H9 (cell line): ENCODE data around the gene PPP1R7. TPM values are rescaled to one million over a fixed set of nuclear protein-coding genes. Genes with fewer than 3 reads are reported as not detected.

Experiments used
- DNase-seq: peaks from one replicate; pipeline ENCODE4 v3.0.0-alpha.2; 2017
- H2AFZ ChIP-seq: one replicate; pipeline ENCODE4 v1.6.1; 2013; ENCODE audit warnings: mild to moderate bottlenecking, low read length, control low read depth, moderate library complexity
- H2AK5ac ChIP-seq: 2 replicates; pipeline ENCODE4 v1.6.1; 2013; ENCODE audit warnings: low read length, control low read depth, mixed read lengths; ENCODE audit not compliant: insufficient read length
- H2BK120ac ChIP-seq: one replicate; pipeline ENCODE4 v1.6.1; 2013; ENCODE audit warnings: low read depth, mild to moderate bottlenecking, low read length, control low read depth, inconsistent platforms; ENCODE audit not compliant: poor library complexity, severe bottlenecking
- H2BK12ac ChIP-seq: 2 replicates; pipeline ENCODE4 v1.6.1; 2013; ENCODE audit warnings: low read length, control low read depth, mixed read lengths, low read depth; ENCODE audit not compliant: insufficient read length
- H2BK15ac ChIP-seq: 2 replicates; pipeline ENCODE4 v1.6.1; 2013; ENCODE audit warnings: low read depth, low read length, control low read depth
- H2BK20ac ChIP-seq: one replicate; pipeline ENCODE4 v1.6.1; 2013; ENCODE audit warnings: low read depth, mild to moderate bottlenecking, low read length, control low read depth, inconsistent platforms; ENCODE audit not compliant: poor library complexity, severe bottlenecking
- H2BK5ac ChIP-seq: 2 replicates; pipeline ENCODE4 v1.6.1; 2013; ENCODE audit warnings: low read length, control low read depth, mixed read lengths; ENCODE audit not compliant: insufficient read length
- H3K14ac ChIP-seq: 2 replicates; pipeline ENCODE4 v1.6.1; 2013; ENCODE audit warnings: low read length, control low read depth; ENCODE audit not compliant: insufficient read depth
- H3K18ac ChIP-seq: 2 replicates; pipeline ENCODE4 v1.6.1; 2013; ENCODE audit warnings: low read depth, mild to moderate bottlenecking, mixed read lengths, low read length, control low read depth; ENCODE audit not compliant: insufficient read length
- H3K23ac ChIP-seq: 2 replicates; pipeline ENCODE4 v1.6.1; 2013; ENCODE audit warnings: low read length, control low read depth, mixed read lengths, low read depth; ENCODE audit not compliant: insufficient read length
- H3K23me2 ChIP-seq: 2 replicates; pipeline ENCODE4 v1.6.1; 2013; ENCODE audit warnings: low read depth, mild to moderate bottlenecking, mixed read lengths, low read length, control low read depth; ENCODE audit not compliant: insufficient read length, poor library complexity, severe bottlenecking
- H3K27ac ChIP-seq: 2 replicates; pipeline ENCODE4 v1.5.1; 2013; ENCODE audit warnings: low read length, control low read depth, mixed read lengths, low read depth; ENCODE audit not compliant: insufficient read length
- H3K27me3 ChIP-seq: 2 replicates; pipeline ENCODE4 v1.6.1; 2013; ENCODE audit warnings: low read length, control low read depth, inconsistent platforms; ENCODE audit not compliant: insufficient read depth
- H3K4ac ChIP-seq: 2 replicates; pipeline ENCODE4 v1.6.1; 2013; ENCODE audit warnings: low read depth, mild to moderate bottlenecking, control low read depth, inconsistent platforms, low read length, moderate library complexity
- H3K4me1 ChIP-seq: 2 replicates; pipeline ENCODE4 v1.6.1; 2013; ENCODE audit warnings: low read length, control low read depth, inconsistent platforms; ENCODE audit not compliant: insufficient read depth
- H3K4me2 ChIP-seq: 2 replicates; pipeline ENCODE4 v1.6.1; 2013; ENCODE audit warnings: low read length, control low read depth, mixed read lengths; ENCODE audit not compliant: insufficient read length, insufficient read depth
- H3K56ac ChIP-seq: 2 replicates; pipeline ENCODE4 v1.6.1; 2013; ENCODE audit warnings: low read depth, mild to moderate bottlenecking, mixed read lengths, low read length, control low read depth; ENCODE audit not compliant: insufficient read length
- H3K79me1 ChIP-seq: 2 replicates; pipeline ENCODE4 v1.6.1; 2013; ENCODE audit warnings: low read depth, mild to moderate bottlenecking, moderate library complexity, low read length, control low read depth, inconsistent platforms; ENCODE audit not compliant: insufficient read depth, poor library complexity, severe bottlenecking
- H3K79me2 ChIP-seq: 2 replicates; pipeline ENCODE4 v1.6.1; 2013; ENCODE audit warnings: low read length, control low read depth, inconsistent platforms; ENCODE audit not compliant: insufficient read depth
- H3K9ac ChIP-seq: 2 replicates; pipeline ENCODE4 v1.6.1; 2013; ENCODE audit warnings: low read length, control low read depth, mixed read lengths; ENCODE audit not compliant: insufficient read length; ENCODE audit errors: extremely low read depth
- H3K9me3 ChIP-seq: one replicate; pipeline ENCODE4 v1.6.1; 2013; ENCODE audit warnings: low read depth, low read length, inconsistent platforms; ENCODE audit not compliant: control insufficient read depth
- H3T11ph ChIP-seq: one replicate; pipeline ENCODE4 v1.6.1; 2013; ENCODE audit warnings: mild to moderate bottlenecking, low read length, control low read depth, inconsistent platforms
- H4K20me1 ChIP-seq: one replicate; pipeline ENCODE4 v1.6.1; 2013; ENCODE audit not compliant: control insufficient read depth, insufficient read length, insufficient read depth
- H4K5ac ChIP-seq: 2 replicates; pipeline ENCODE4 v1.6.1; 2013; ENCODE audit warnings: low read depth, mild to moderate bottlenecking, mixed read lengths, low read length, control low read depth; ENCODE audit not compliant: insufficient read length
- H4K8ac ChIP-seq: replicated peaks from 2 replicates; pipeline ENCODE4 v1.6.1; 2013; ENCODE audit warnings: low read length, control low read depth, mixed read lengths, low read depth; ENCODE audit not compliant: insufficient read length
- H4K91ac ChIP-seq: 2 replicates; pipeline ENCODE4 v1.6.1; 2013; ENCODE audit warnings: low read depth, mild to moderate bottlenecking, moderate library complexity, mixed read lengths, low read length, control low read depth; ENCODE audit not compliant: insufficient read length
- H3K27ac Mint-ChIP-seq, 3 experiments: 2 replicates in 2 of 3; 3 replicates in 1 of 3; pipeline ENCODE4 v1.8.0; 2020 to 2021; ENCODE audit warnings: mixed read lengths in 3 of 3, mild to moderate bottlenecking in 1 of 3, moderate library complexity in 1 of 3
- H3K27me3 Mint-ChIP-seq: 2 replicates; pipeline ENCODE4 v1.8.0; 2021; ENCODE audit warnings: low read depth, mild to moderate bottlenecking, moderate library complexity, mixed read lengths
- H3K36me3 Mint-ChIP-seq, 3 experiments: 2 replicates in 2 of 3; 3 replicates in 1 of 3; pipeline ENCODE4 v1.8.0; 2020 to 2021; ENCODE audit warnings: low read depth in 3 of 3, mixed read lengths in 3 of 3; ENCODE audit not compliant: insufficient read depth in 1 of 3
- H3K4me1 Mint-ChIP-seq, 2 experiments: 2 replicates each; pipeline ENCODE4 v1.8.0; 2020; ENCODE audit warnings: mixed read lengths in 2 of 2
- H3K4me3 Mint-ChIP-seq, 2 experiments: 2 replicates in 1 of 2; 3 replicates in 1 of 2; pipeline ENCODE4 v1.8.0; 2020 to 2021; ENCODE audit warnings: mild to moderate bottlenecking in 2 of 2, mixed read lengths in 2 of 2, moderate library complexity in 1 of 2
- H3K9me3 Mint-ChIP-seq, 2 experiments: 2 replicates in 1 of 2; 3 replicates in 1 of 2; pipeline ENCODE4 v1.8.0; 2020; ENCODE audit warnings: mild to moderate bottlenecking in 2 of 2, mixed read lengths in 2 of 2, moderate library complexity in 1 of 2
- CTCF ChIP-seq: fragments of 200-600 bp; sonication (generic); conservative IDR thresholded peaks from 3 replicates; pipeline ENCODE4 v1.8.0; 2021; ENCODE audit warnings: antibody characterized with exemption, mild to moderate bottlenecking
- WGBS: extraction: QIAGEN DNeasy Blood & Tissue Kit; methylation state at CpG from one replicate; pipeline ENCODE4 v1.1.7; 2013; ENCODE audit warnings: missing lambda C conversion rate, low lambda C conversion rate, mixed read lengths; ENCODE audit not compliant: insufficient read length; ENCODE audit errors: extremely low coverage; 5-methylcytosine and 5-hydroxymethylcytosine counted together
- total RNA-seq: library from RNA; stranded (reverse); gene quantifications from 2 replicates; pipeline ENCODE4 v1.2.1, GENCODE V29; 2021

Gene PPP1R7
- total RNA-seq, 1 experiment from 2014 or later: 60.2 TPM

- TF ChIP-seq CTCF: no peak
- H3K18ac ChIP-seq: peak within 1 kb of the TSS; percentile 46
- no peak within 1 kb of the TSS for H3T11ph ChIP-seq
- H4K91ac ChIP-seq: no peak within 1 kb of the TSS
- no peak within 1 kb of the TSS for H4K5ac ChIP-seq
- peaks cover 9% of the 10 kb centered on the region for H3K79me1 ChIP-seq
- no peak within 1 kb of the TSS for H3K4ac ChIP-seq
- H3K4me1 Mint-ChIP-seq: peaks cover 10% of the 10 kb centered on the region in 2 experiments
- no peak within 1 kb of the TSS for H4K8ac ChIP-seq
- peak within 1 kb of the TSS; percentile 88 for H3K9ac ChIP-seq
- no peak within 1 kb of the TSS for H3K23ac ChIP-seq
- no peaks in the 10 kb centered on the region; the same call in 1 of the 2 replicates for H3K79me2 ChIP-seq
- H2BK12ac ChIP-seq: no peak within 1 kb of the TSS
- peak within 1 kb of the TSS; percentile 94 to 98 for H3K4me3 Mint-ChIP-seq
- no peak within 1 kb of the TSS for H3K27ac ChIP-seq
- peaks cover 11 to 41% (median 24%) of the 10 kb centered on the region in 3 experiments; a peak in 6 of 7 replicates for H3K36me3 Mint-ChIP-seq
- no peak within 1 kb of the TSS for H2BK5ac ChIP-seq
- no peak within 1 kb of the TSS for H2BK120ac ChIP-seq
- no peak within 1 kb of the TSS for H2AFZ ChIP-seq
- H3K27me3 Mint-ChIP-seq: no peaks in the 10 kb centered on the region
- peak within 1 kb of the TSS; percentile 63; the same call in 1 of the 2 replicates for H3K14ac ChIP-seq
- H3K9me3 Mint-ChIP-seq: no peaks in the 10 kb centered on the region
- H3K4me1 ChIP-seq: no peaks in the 10 kb centered on the region
- H3K56ac ChIP-seq: no peak within 1 kb of the TSS
- H2BK20ac ChIP-seq: no peak within 1 kb of the TSS
- no peaks in the 10 kb centered on the region for H4K20me1 ChIP-seq
- DNase-seq: peak; percentile 83
- H3K4me2 ChIP-seq: peak within 1 kb of the TSS; percentile 81
- H3K27me3 ChIP-seq: no peaks in the 10 kb centered on the region
- H2BK15ac ChIP-seq: no peak within 1 kb of the TSS
- H3K9me3 ChIP-seq: no peaks in the 10 kb centered on the region
- H3K27ac Mint-ChIP-seq: peak within 1 kb of the TSS; percentile 94 to 99 (median 98)
- no peak within 1 kb of the TSS for H2AK5ac ChIP-seq
- H3K23me2 ChIP-seq: peaks cover 6% of the 10 kb centered on the region
- WGBS: no CpG with 5 or more reads among the region's 56 CpGs
Measured at GRCh38 chr2:241102239-241102803, 47.9 kb upstream of the PPP1R7 start, which contains the start of gene MTERF4. Gene MTERF4, minus strand, starts transcription at chr2:241102287. Its CDS starts 14 bp downstream, at chr2:241102273.
